NB4 (cell line): ENCODE data around the gene NXN.

Experiments used
- CTCF ChIP-seq: IDR thresholded peaks from one replicate; pipeline ENCODE4 v1.5.1; 2012; ENCODE audit warnings: low read depth, low read length
- MAX ChIP-seq: IDR thresholded peaks from 2 replicates; pipeline ENCODE4 v1.6.1; 2011; ENCODE audit warnings: low read depth, low read length
- POLR2A ChIP-seq: IDR thresholded peaks from 2 replicates; pipeline ENCODE4 v1.6.1; 2011; ENCODE audit warnings: mild to moderate bottlenecking; ENCODE audit not compliant: insufficient read length; ENCODE audit errors: extremely low read depth

DNA sequence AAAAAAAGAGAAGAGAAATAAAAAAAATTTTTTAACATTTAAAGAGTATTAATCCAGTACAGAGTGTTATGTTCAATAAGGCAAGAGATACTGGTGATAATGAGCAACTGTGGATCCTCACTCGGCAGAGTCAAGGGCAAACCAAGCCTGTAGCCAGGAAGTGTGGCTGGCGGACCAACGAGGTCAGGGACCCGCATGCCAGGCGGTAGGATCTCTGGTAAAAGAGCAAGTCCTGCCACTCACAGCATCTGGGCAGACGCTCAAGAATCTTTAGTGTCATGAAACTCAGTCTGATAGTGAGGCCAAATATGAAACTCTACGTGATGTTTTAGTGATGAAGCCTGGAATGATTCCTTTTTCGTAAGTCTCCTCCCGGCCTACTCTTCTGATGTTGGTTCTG, 219.2 kb downstream of the NXN start:
- TF ChIP-seq CTCF, result no peak
- TF ChIP-seq MAX, result no peak
- TF ChIP-seq POLR2A, result no peak
